HG03439 (cell line): Measurements from ENCODE around the gene TRIM13.
"Not testable (repeated sequence)": the region's sequence is repeated elsewhere in the genome, so short reads cannot be mapped to it uniquely, and the experiment has no call there.

ENCODE experiments used
- ATAC-seq: cut with Tn5 transposase; IDR thresholded peaks from one replicate; pipeline ENCODE4 v1.9.1; 2021; ENCODE audit warnings: mild to moderate bottlenecking, moderate library complexity; ENCODE audit not compliant: unreplicated experiment

TRIM13 gene

DNA sequence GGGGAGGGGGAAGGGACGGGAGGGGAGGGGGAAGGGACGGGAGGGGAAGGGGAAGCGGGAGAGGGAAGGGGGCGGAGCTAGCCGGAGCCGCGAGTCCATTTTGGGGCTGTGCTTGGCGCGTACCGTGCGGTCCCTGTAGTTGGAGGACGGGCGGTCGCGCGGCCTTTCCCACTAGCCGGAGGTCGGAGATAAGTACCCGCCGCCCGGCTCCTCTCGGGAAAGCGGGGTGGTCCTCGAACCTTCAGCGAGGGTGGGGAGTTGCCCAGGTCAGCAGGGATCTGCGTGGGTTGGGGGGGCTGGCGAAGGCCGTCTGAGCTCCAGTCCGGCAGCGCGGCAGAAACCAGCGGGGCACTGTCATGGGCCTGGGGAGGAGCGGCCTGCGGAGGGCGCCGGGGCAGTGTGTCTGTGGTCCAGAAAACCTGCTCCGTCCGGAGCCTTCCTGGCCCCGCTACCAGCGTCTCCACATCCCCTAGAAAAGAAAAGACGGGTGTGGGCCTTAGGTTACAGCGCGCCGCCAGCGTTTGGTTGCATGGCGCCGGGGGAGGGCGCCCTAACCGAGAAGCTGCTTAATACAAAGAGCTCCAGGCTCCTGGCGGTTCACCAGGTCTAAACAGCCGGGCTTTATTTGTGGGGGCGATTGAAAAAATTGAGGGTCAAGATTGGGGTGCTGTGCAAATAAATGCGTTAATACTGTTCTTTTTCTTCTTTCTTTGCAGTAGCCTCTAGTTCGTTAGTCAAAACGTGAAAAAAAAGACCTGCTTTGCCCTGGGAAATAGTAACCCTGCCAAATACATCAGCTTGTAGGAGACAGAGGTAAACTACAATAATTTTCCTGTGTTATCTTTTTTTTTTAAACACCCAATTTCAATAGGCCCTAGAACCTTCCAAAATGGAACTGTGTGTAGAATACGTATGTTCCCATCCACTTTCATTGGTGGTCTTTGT lies at the start of gene TRIM13:
TRIM13 (plus strand) TSS at position 92 of the 945 bp plus-strand sequence. CDS start 14,899 bp downstream, outside the sequence.
- peak; percentile 70 for ATAC-seq

GRCh38 chr13:49948777-49949270 lies 48.0 kb upstream of the TRIM13 start:
- ATAC-seq, result not testable (repeated sequence)

- ATAC-seq, result no peak
Observed at GRCh38 chr13:49951754-49952535, 44.9 kb upstream of the TRIM13 start.

DNA sequence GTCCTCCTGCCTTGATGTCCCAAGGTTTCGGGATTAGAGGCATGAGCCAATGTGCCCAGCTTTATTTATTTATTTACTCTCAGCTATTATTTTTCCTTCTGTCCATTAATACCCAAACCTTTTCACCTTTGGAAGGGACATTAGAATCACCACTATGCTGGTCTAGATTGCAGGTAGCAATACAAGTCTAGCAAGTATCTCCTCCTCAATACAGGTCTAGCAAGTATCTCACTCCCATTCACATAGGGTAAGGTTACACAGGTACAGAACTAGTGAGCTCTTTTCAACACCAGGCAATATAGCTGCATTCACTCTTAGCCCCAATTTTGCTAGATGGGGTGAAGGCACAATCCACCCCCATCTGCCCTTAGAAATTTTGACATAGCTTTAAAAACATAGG lies 43.3 kb upstream of the TRIM13 start:
- no peak for ATAC-seq

DNA sequence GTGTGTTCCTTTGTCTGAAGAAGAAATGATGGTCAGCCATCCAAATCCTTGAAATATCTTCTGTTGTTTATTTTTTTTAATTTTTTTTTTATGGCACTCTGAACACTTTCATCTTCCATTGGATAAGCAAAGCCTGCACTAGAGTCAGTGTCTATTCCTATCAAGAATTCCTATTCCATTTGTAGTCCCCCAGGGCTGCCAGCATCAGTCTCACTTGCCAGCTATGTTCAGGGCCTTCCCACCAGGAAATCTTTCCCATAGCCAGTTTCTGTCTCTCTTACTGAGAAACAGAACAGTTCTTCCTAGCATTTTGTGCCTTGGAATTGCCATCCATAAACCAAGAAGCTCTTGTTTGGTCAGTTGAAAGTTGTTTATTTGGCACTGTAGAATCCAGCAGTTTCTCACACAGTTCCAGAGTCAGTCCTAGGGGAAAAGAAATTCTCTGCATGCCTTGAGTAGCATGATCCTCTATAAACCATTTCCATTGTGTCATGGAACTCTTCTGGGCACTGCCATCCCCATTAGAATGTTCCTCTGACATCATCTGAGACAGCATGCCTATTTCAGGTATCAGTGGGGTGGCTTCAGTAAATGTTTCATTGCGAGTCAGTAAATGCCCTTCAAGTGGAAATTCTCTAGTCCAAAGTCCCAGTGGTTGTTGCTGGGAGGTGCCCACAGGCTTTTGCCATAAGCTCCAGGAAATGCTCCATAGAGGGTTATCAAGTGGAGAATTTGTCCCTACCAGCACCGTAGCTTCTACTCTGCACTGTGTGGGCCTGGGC lies 42.0 kb upstream of the TRIM13 start:
- no peak for ATAC-seq

- ATAC-seq, result no peak
Observed at GRCh38 chr13:49956131-49956530, 40.7 kb upstream of the TRIM13 start.

DNA sequence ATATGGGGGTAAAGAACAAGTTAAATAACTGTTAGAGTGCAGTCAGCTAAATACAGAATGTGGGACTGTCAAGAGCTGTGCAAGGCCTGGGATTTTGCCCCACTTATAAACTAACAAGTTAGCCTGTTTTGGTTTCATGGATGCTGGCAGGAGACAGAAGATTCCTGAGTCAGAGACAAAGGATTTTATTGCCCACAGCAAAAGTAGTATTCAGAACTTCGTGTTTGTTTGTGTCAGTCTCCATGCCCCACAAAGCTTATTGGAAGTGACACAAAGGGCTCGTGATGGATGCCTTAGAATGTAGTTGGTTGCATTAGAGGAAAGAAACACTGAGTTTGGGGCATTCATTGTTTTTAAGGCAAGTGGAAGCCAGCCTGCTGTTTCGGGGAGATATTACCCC lies 38.5 kb upstream of the TRIM13 start:
- ATAC-seq, result no peak

- ATAC-seq, result no peak
Observed at GRCh38 chr13:49967456-49967855, 29.4 kb upstream of the TRIM13 start.

GRCh38 chr13:49972709-49973108 lies 24.1 kb upstream of the TRIM13 start:
- ATAC-seq, result no peak

DNA sequence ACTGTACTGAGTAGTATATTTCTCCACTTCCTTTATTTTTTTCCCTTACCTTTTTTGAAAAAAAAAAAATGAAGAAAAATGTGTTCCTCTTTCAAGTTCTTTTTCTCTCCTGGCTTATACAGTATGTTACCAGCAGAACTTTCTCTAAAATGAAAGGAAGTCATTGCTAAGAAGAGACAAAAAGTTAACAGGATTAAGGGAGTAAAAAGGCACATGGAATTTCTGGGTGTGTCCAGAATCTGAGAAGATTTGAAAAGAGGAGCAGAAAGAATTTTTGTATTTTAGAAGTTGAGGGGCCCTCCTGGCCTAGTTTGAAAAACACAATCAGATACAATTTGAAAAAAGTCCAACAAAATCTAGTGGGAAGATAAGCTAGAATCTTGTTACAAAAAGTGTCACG lies 21.0 kb upstream of the TRIM13 start:
- no peak for ATAC-seq

GRCh38 chr13:49976314-49977258 lies 20.3 kb upstream of the TRIM13 start:
- ATAC-seq, result no peak

DNA sequence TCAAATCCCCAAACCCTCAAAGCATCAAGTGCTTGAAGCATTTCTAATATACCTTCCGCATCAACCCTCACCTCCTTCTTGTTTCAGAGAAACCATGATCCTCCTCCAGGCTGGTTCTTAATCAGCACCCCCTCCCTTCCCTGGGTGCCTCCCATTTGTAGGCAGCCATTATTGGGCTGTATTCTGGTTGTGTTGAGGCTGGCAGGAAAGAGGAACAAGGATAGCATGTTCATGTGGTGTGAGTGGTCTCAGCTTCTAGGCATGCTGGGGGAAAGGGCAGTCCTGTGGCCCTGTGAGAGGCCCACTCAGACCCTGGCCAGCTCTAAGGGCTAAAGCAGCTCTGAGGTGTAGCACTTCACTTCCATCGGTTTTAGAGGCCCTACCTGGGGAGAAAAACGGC lies 18.9 kb upstream of the TRIM13 start:
- ATAC-seq, result no peak

GRCh38 chr13:49980266-49980665 lies 16.6 kb upstream of the TRIM13 start:
- no peak for ATAC-seq

GRCh38 chr13:49985129-49985528 lies 11.7 kb upstream of the TRIM13 start:
- ATAC-seq, result no peak

DNA sequence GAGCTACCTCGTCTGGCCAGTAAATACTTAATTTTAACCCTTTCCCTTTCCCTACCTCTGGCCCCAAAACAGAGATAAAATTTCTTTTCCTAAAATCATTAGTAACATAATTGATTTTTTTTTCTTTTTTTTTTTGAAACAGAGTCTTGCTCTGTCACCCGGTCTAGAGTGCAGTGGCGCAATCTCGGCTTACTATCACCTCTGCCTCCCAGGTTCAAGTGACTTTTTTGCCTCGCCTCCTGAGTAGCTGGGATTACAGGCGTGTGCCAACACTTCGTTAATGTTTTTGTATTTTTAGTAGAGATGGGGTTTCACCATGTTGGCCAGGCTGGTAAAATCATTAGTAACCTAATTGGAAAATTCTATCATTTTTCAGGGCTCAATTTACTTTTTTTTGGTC lies 10.4 kb upstream of the TRIM13 start:
- no peak for ATAC-seq

GRCh38 chr13:49990612-49991011 lies 6.2 kb upstream of the TRIM13 start:
- ATAC-seq, result not testable (repeated sequence)

GRCh38 chr13:49993111-49993510 lies 3.7 kb upstream of the TRIM13 start:
- ATAC-seq, result no peak

DNA sequence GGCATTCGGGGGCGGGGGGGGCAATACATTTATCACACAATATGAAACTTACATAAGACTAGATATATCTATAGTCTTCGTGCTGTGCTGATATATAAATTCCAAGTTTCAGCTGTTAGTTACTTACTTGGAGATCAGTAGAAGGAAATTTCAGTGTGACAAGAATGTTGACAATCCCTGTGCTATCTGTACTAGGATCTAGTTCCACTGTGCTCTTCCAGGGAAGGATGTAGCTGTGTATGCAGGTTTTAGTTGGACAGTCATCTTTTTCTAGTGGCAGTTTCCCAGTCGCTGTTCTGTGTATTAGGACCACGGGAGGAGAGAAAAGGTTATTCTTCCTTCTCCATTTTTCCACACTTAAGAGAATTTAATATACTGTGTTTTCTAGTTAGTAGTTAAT lies 3.2 kb upstream of the TRIM13 start:
- ATAC-seq, result no peak

DNA sequence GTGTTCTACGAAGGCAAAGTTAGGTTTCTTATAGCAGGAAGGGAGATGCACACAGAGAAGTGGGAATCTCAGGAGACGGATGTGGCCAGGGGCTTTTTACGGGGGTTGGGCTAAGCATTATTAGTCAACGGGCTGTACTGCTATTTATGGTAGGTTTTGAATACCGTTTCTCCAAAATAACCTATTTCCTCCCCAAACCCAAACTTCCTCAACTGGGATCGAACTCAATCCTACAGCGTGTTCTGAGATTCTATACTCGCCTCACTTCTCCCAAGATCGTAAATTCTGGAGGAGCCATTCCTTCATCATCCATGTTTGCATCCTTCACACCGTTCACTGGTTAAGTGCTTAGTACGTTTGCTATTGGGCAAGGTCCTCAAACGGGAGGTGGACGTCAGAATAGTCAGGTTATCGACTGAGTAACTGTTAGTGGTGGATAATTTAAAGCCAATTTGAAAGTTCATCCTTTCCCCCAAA lies 1.2 kb upstream of the TRIM13 start:
- no peak for ATAC-seq
